Panc1 (cell line): ENCODE results near the gene ARSI.

Experiments used
- CTCF ChIP-seq: fragments of 450-650 bp; IDR thresholded peaks from 2 replicates; pipeline ENCODE4 v1.5.1; 2017; ENCODE audit warnings: mild to moderate bottlenecking
- REST ChIP-seq, 2 experiments: IDR thresholded peaks; 2 replicates each; pipeline ENCODE4 v1.6.1; 2011 to 2012; ENCODE audit warnings: low read depth in 2 of 2, control low read depth in 1 of 2, low read length in 1 of 2, mild to moderate bottlenecking in 1 of 2, moderate library complexity in 1 of 2; ENCODE audit not compliant: insufficient read depth in 1 of 2
- TCF7L2 ChIP-seq: IDR thresholded peaks from 2 replicates; pipeline ENCODE4 v1.6.1; 2011; ENCODE audit warnings: mild to moderate bottlenecking, low read depth, low read length, inconsistent platforms

- no peak for TF ChIP-seq CTCF
- no peak for TF ChIP-seq REST (IDR thresholded peaks at IDR 0.05; ENCODE audit: insufficient read depth in 1 of 2, low read depth in 2 of 2, low read length in 1 of 2)
- TF ChIP-seq TCF7L2 = no peak
Measured at GRCh38 chr5:150310246-150310645, 7.5 kb upstream of the ARSI start.
